HepG2 (cell line): ENCODE results near the gene PRMT7. TPM values are rescaled to one million over a fixed set of nuclear protein-coding genes. Genes with fewer than 3 reads are reported as not detected.

Experiments used
- AGO1 ChIP-seq: fragments of 200-400 bp; formaldehyde crosslinking; IDR thresholded peaks from 2 replicates; pipeline ENCODE4 v1.6.1; 2017; ENCODE audit warnings: mild to moderate bottlenecking, low read depth, low read length, moderate library complexity; ENCODE audit not compliant: poor library complexity, severe bottlenecking
- ARNTL ChIP-seq: sonication (generic); formaldehyde crosslinking; IDR thresholded peaks from 2 replicates; pipeline ENCODE4 v1.4.0; 2020; ENCODE audit warnings: mild to moderate bottlenecking, missing genetic modification reagents
- BHLHE40 ChIP-seq: IDR thresholded peaks from 2 replicates; pipeline ENCODE4 v1.6.1; 2011; ENCODE audit warnings: low read length, improper control_type of control experiment
- GTF2F1 ChIP-seq: fragments of 150-350 bp; IDR thresholded peaks from 2 replicates; pipeline ENCODE4 v1.6.1; 2014; ENCODE audit warnings: low read length
- NKX3-1 ChIP-seq: sonication (generic); formaldehyde crosslinking; IDR thresholded peaks from 2 replicates; pipeline ENCODE4 v1.5.0; 2020; ENCODE audit warnings: missing genetic modification reagents
- SAFB2 ChIP-seq: sonication (generic); formaldehyde crosslinking; IDR thresholded peaks from 2 replicates; pipeline ENCODE4 v1.5.1; 2020; ENCODE audit warnings: missing genetic modification reagents, low read depth, mild to moderate bottlenecking, borderline replicate concordance
- SMAD9 ChIP-seq: sonication (generic); formaldehyde crosslinking; IDR thresholded peaks from 2 replicates; pipeline ENCODE4 v1.5.1; 2020; ENCODE audit warnings: mild to moderate bottlenecking, missing genetic modification reagents
- TCF12 ChIP-seq, 2 experiments: fragments of 450-650 bp in 1 of 2; sonication (generic) in 1 of 2; formaldehyde crosslinking in 1 of 2; IDR thresholded peaks; 2 replicates each; pipeline versions ENCODE4 v1.6.1 to v1.8.0; 2017 to 2022; ENCODE audit warnings: antibody characterized with exemption in 1 of 2, mild to moderate bottlenecking in 1 of 2, missing genetic modification reagents in 1 of 2, moderate library complexity in 1 of 2
- TMF1 ChIP-seq: sonication (generic); formaldehyde crosslinking; IDR thresholded peaks from 2 replicates; pipeline ENCODE4 v1.8.1; 2022; ENCODE audit warnings: low read depth, missing genetic modification reagents
- ZNF225 ChIP-seq: sonication (generic); formaldehyde crosslinking; IDR thresholded peaks from 2 replicates; pipeline ENCODE4 v1.4.0; 2020; ENCODE audit warnings: mild to moderate bottlenecking, missing genetic modification reagents
- ZNF256 ChIP-seq: sonication (generic); formaldehyde crosslinking; conservative IDR thresholded peaks from 2 replicates; pipeline ENCODE4 v1.4.0; 2020; ENCODE audit warnings: missing genetic modification reagents
- ZNF34 ChIP-seq: sonication (generic); formaldehyde crosslinking; IDR thresholded peaks from 2 replicates; pipeline ENCODE4 v1.4.0; 2020; ENCODE audit warnings: mild to moderate bottlenecking, missing genetic modification reagents, borderline replicate concordance
- ZNF446 ChIP-seq: sonication (generic); formaldehyde crosslinking; IDR thresholded peaks from 2 replicates; pipeline ENCODE4 v1.5.0; 2020; ENCODE audit warnings: mild to moderate bottlenecking, missing genetic modification reagents
- ZNF570 ChIP-seq: sonication (generic); formaldehyde crosslinking; IDR thresholded peaks from 2 replicates; pipeline ENCODE4 v1.4.0; 2020; ENCODE audit warnings: mild to moderate bottlenecking, missing genetic modification reagents, borderline replicate concordance
- polyA plus RNA-seq, 8 experiments: library from polyadenylated mRNA; depleted of rRNA in 3 of 8; stranded (reverse) in 7 of 8; unstranded in 1 of 8; fragments of >200 nt; fragmentation: Illumina TruSeq in 4 of 8; extraction: Trizol in 4 of 8; gene quantifications; 2 replicates each; pipeline versions ENCODE4 v1.2.1 to v1.2.3, GENCODE V29; 2011 to 2016; ENCODE audit warnings: low read depth in 4 of 8, missing spikeins in 1 of 8, mixed read lengths in 1 of 8; ENCODE audit not compliant: insufficient read depth in 1 of 8
- total RNA-seq, 5 experiments: library from RNA; depleted of rRNA; stranded (reverse); fragments of >200 nt; fragmentation: Illumina TruSeq; extraction: Trizol; gene quantifications; 2 replicates each; pipeline ENCODE4 v1.2.3, GENCODE V29; 2016; ENCODE audit warnings: low read depth in 1 of 5
- TF ChIP-seq, protein P1 (sequence below): IDR thresholded peaks from 2 replicates; pipeline ENCODE4 v1.6.1; 2016; ENCODE audit warnings: low read depth, missing genetic modification reagents, missing compliant biosample characterization
- TF ChIP-seq, protein P2 (sequence below): sonication (generic); formaldehyde crosslinking; conservative IDR thresholded peaks from 2 replicates; pipeline ENCODE4 v1.4.0; 2020; ENCODE audit warnings: mild to moderate bottlenecking, missing genetic modification reagents, moderate library complexity
- TF ChIP-seq, protein P3 (sequence below): sonication (generic); formaldehyde crosslinking; conservative IDR thresholded peaks from 2 replicates; pipeline ENCODE4 v1.4.0; 2020; ENCODE audit warnings: missing genetic modification reagents
- TF ChIP-seq, protein P4 (sequence below): IDR thresholded peaks from 2 replicates; pipeline ENCODE4 v1.6.1; 2016; ENCODE audit warnings: mild to moderate bottlenecking, missing biosample characterization, missing genetic modification reagents

Gene PRMT7
- total and polyA plus RNA-seq, 2 of the 13 experiments (the other 11 are each of a cell fraction or from before 2014, with no cell fraction given) = 47.5 to 55.0 TPM

DNA sequence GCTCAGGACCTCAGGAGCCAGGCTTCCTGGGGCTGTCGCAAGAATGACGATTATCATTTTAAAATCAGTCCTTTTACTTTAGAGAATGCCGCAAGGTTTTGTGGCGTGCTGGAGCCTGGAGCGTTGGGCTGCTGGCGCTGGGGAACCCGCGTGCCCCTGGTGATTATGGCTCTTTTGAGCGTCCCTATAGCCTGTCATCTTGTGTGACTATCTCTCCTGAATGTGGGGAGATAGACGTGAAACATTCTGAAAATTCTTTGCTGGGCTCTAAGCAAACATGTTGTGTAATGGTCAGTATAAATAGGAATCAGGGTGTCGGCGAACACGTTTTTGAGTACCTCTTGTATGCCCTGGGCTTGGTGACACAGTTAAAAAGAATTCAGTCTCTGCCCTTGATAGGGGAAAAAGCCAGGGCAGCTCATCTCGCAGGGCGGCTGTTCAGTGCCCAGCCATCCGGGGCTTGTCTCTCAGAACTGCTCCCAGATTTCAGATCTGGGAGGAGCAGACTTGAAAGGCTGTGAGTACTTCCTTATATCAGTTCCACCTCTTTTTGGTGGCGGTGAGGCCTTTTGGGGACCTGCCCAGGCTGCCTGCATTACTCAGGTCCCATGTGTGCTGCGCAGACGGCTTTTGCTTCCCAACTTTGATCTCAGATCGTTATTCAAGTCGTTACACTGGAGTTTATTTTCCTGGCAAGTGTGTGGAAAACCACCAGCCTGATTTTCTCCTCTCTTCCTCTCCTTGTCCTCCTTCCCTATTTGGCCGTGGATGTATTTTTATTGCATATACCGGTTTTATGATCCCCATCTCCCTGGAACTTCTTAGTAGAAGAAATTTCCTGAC, 45.5 kb upstream of the PRMT7 start (continued):
- TF ChIP-seq, protein P1, sequence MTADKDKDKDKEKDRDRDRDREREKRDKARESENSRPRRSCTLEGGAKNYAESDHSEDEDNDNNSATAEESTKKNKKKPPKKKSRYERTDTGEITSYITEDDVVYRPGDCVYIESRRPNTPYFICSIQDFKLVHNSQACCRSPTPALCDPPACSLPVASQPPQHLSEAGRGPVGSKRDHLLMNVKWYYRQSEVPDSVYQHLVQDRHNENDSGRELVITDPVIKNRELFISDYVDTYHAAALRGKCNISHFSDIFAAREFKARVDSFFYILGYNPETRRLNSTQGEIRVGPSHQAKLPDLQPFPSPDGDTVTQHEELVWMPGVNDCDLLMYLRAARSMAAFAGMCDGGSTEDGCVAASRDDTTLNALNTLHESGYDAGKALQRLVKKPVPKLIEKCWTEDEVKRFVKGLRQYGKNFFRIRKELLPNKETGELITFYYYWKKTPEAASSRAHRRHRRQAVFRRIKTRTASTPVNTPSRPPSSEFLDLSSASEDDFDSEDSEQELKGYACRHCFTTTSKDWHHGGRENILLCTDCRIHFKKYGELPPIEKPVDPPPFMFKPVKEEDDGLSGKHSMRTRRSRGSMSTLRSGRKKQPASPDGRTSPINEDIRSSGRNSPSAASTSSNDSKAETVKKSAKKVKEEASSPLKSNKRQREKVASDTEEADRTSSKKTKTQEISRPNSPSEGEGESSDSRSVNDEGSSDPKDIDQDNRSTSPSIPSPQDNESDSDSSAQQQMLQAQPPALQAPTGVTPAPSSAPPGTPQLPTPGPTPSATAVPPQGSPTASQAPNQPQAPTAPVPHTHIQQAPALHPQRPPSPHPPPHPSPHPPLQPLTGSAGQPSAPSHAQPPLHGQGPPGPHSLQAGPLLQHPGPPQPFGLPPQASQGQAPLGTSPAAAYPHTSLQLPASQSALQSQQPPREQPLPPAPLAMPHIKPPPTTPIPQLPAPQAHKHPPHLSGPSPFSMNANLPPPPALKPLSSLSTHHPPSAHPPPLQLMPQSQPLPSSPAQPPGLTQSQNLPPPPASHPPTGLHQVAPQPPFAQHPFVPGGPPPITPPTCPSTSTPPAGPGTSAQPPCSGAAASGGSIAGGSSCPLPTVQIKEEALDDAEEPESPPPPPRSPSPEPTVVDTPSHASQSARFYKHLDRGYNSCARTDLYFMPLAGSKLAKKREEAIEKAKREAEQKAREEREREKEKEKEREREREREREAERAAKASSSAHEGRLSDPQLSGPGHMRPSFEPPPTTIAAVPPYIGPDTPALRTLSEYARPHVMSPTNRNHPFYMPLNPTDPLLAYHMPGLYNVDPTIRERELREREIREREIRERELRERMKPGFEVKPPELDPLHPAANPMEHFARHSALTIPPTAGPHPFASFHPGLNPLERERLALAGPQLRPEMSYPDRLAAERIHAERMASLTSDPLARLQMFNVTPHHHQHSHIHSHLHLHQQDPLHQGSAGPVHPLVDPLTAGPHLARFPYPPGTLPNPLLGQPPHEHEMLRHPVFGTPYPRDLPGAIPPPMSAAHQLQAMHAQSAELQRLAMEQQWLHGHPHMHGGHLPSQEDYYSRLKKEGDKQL = peak; percentile 92
- TF ChIP-seq ZNF446 (CRISPR knock-in tag) = no peak
- no peak for TF ChIP-seq TCF12 (IDR thresholded peaks at IDR 0.05)
- TF ChIP-seq TCF12 (CRISPR knock-in tag; IDR thresholded peaks at IDR 0.05) = 0 out of 2 replicates have a peak, but pooled peaks have one; percentile 30
- TF ChIP-seq BHLHE40 = peak; percentile 92
- TF ChIP-seq ZNF256 (CRISPR knock-in tag) = no peak
- peak; percentile 44 for TF ChIP-seq NKX3-1
- no peak for TF ChIP-seq TMF1 (CRISPR knock-in tag)
- TF ChIP-seq AGO1 = peak; percentile 25
- TF ChIP-seq ARNTL (CRISPR knock-in tag) = peak; percentile 92
- TF ChIP-seq ZNF34 (CRISPR knock-in tag) = 0 out of 2 replicates have a peak, but pooled peaks have one; percentile 7
- TF ChIP-seq GTF2F1 = no peak
- TF ChIP-seq, protein P2, sequence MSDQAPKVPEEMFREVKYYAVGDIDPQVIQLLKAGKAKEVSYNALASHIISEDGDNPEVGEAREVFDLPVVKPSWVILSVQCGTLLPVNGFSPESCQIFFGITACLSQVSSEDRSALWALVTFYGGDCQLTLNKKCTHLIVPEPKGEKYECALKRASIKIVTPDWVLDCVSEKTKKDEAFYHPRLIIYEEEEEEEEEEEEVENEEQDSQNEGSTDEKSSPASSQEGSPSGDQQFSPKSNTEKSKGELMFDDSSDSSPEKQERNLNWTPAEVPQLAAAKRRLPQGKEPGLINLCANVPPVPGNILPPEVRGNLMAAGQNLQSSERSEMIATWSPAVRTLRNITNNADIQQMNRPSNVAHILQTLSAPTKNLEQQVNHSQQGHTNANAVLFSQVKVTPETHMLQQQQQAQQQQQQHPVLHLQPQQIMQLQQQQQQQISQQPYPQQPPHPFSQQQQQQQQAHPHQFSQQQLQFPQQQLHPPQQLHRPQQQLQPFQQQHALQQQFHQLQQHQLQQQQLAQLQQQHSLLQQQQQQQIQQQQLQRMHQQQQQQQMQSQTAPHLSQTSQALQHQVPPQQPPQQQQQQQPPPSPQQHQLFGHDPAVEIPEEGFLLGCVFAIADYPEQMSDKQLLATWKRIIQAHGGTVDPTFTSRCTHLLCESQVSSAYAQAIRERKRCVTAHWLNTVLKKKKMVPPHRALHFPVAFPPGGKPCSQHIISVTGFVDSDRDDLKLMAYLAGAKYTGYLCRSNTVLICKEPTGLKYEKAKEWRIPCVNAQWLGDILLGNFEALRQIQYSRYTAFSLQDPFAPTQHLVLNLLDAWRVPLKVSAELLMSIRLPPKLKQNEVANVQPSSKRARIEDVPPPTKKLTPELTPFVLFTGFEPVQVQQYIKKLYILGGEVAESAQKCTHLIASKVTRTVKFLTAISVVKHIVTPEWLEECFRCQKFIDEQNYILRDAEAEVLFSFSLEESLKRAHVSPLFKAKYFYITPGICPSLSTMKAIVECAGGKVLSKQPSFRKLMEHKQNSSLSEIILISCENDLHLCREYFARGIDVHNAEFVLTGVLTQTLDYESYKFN = peak; percentile 89
- no peak for TF ChIP-seq SMAD9 (CRISPR knock-in tag)
- TF ChIP-seq, protein P3, sequence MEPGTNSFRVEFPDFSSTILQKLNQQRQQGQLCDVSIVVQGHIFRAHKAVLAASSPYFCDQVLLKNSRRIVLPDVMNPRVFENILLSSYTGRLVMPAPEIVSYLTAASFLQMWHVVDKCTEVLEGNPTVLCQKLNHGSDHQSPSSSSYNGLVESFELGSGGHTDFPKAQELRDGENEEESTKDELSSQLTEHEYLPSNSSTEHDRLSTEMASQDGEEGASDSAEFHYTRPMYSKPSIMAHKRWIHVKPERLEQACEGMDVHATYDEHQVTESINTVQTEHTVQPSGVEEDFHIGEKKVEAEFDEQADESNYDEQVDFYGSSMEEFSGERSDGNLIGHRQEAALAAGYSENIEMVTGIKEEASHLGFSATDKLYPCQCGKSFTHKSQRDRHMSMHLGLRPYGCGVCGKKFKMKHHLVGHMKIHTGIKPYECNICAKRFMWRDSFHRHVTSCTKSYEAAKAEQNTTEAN (CRISPR knock-in tag) = peak; percentile 67; the same call in 1 of the 2 replicates
- no peak for TF ChIP-seq ZNF570 (CRISPR knock-in tag)
- TF ChIP-seq ZNF225 = no peak; the same call in 1 of the 2 replicates
- TF ChIP-seq SAFB2 (CRISPR knock-in tag) = no peak
- TF ChIP-seq, protein P4, sequence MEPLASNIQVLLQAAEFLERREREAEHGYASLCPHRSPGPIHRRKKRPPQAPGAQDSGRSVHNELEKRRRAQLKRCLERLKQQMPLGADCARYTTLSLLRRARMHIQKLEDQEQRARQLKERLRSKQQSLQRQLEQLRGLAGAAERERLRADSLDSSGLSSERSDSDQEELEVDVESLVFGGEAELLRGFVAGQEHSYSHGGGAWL (CRISPR knock-in tag) = no peak
